Neural progenitor cell (in vitro differentiated cells): Measurements from ENCODE around the gene ZDHHC4. TPM values are rescaled to one million over a fixed set of nuclear protein-coding genes. Genes with fewer than 3 reads are reported as not detected.
A peak's percentile ranks its signal among the peaks of the same experiment; 100 is the strongest.

ENCODE experiments used
- DNase-seq: peaks from one replicate; pipeline ENCODE4 v3.0.0-alpha.2; 2016; ENCODE audit warnings: low spot score
- H2AFZ ChIP-seq: fragments of 200-600 bp; sonication (generic); replicated peaks from 2 replicates; pipeline ENCODE4 v1.6.1; 2016; ENCODE audit warnings: antibody characterized with exemption
- H3F3A ChIP-seq: fragments of 200-600 bp; sonication (generic); 2 replicates; pipeline ENCODE4 v1.6.1; 2016; ENCODE audit warnings: antibody characterized with exemption, low read depth
- H3K27ac ChIP-seq: fragments of 200-600 bp; sonication (generic); 2 replicates; pipeline ENCODE4 v1.5.1; 2016; ENCODE audit warnings: mild to moderate bottlenecking
- H3K27me3 ChIP-seq: fragments of 200-600 bp; sonication (generic); 2 replicates; pipeline ENCODE4 v1.6.1; 2016; ENCODE audit warnings: mild to moderate bottlenecking, moderate library complexity
- H3K36me3 ChIP-seq: fragments of 200-600 bp; sonication (generic); 2 replicates; pipeline ENCODE4 v1.5.1; 2016
- H3K4me1 ChIP-seq: fragments of 200-600 bp; sonication (generic); 2 replicates; pipeline ENCODE4 v1.6.1; 2016; ENCODE audit warnings: mixed run types
- H3K4me2 ChIP-seq: fragments of 200-600 bp; sonication (generic); 2 replicates; pipeline ENCODE4 v1.6.1; 2016
- H3K4me3 ChIP-seq: fragments of 200-600 bp; sonication (generic); 2 replicates; pipeline ENCODE4 v1.5.1; 2016
- H3K79me2 ChIP-seq: fragments of 200-600 bp; sonication (generic); 2 replicates; pipeline ENCODE4 v1.6.1; 2016; ENCODE audit warnings: low read depth
- H3K9ac ChIP-seq: fragments of 200-600 bp; sonication (generic); 2 replicates; pipeline ENCODE4 v1.6.1; 2016
- H3K9me3 ChIP-seq: fragments of 200-600 bp; sonication (generic); 2 replicates; pipeline ENCODE4 v1.5.1; 2016; ENCODE audit warnings: low read depth
- H4K20me1 ChIP-seq: fragments of 200-600 bp; sonication (generic); 2 replicates; pipeline ENCODE4 v1.6.1; 2016; ENCODE audit warnings: low read depth
- H3K27ac Mint-ChIP-seq: 3 replicates; pipeline ENCODE4 v1.8.0; 2021; ENCODE audit warnings: mixed read lengths
- H3K27me3 Mint-ChIP-seq: 2 replicates; pipeline ENCODE4 v1.8.0; 2022; ENCODE audit warnings: low read depth, mild to moderate bottlenecking, inconsistent platforms, moderate library complexity, mixed read lengths; ENCODE audit not compliant: insufficient read depth
- H3K36me3 Mint-ChIP-seq: 3 replicates; pipeline ENCODE4 v1.8.0; 2021; ENCODE audit warnings: mixed read lengths
- H3K4me1 Mint-ChIP-seq: 3 replicates; pipeline ENCODE4 v1.8.0; 2021; ENCODE audit warnings: mixed read lengths
- H3K4me3 Mint-ChIP-seq: 3 replicates; pipeline ENCODE4 v1.8.0; 2021; ENCODE audit warnings: mild to moderate bottlenecking, moderate library complexity, mixed read lengths
- H3K9me3 Mint-ChIP-seq: 3 replicates; pipeline ENCODE4 v1.8.0; 2020; ENCODE audit warnings: mixed read lengths
- CTCF ChIP-seq: fragments of 200-600 bp; sonication (generic); IDR thresholded peaks from 2 replicates; pipeline ENCODE4 v1.5.1; 2017; ENCODE audit warnings: antibody characterized with exemption, mild to moderate bottlenecking
- EZH2 ChIP-seq: fragments of 200-600 bp; sonication (generic); IDR thresholded peaks from 2 replicates; pipeline ENCODE4 v1.6.1; 2017; ENCODE audit warnings: antibody characterized with exemption, mild to moderate bottlenecking, moderate library complexity
- EZH2phosphoT487 ChIP-seq: fragments of 200-600 bp; sonication (generic); IDR thresholded peaks from 2 replicates; pipeline ENCODE4 v1.6.1; 2017; ENCODE audit warnings: antibody characterized with exemption
- total RNA-seq: library from RNA; depleted of rRNA; stranded (reverse); fragments of >200 nt; gene quantifications from 2 replicates; pipeline ENCODE4 v1.2.3, GENCODE V29; 2015; ENCODE audit warnings: low replicate concordance

The ZDHHC4 gene
- total RNA-seq, 1 donor from 2014 or later, result 102 TPM

GRCh38 chr7:6545398-6546126 lies 31.7 kb upstream of the ZDHHC4 start:
- no peak overlapping the region for H3K27ac ChIP-seq
- no peaks in the 10 kb centered on the region for H3K36me3 Mint-ChIP-seq
- H3K4me1 Mint-ChIP-seq, result no peaks in the 10 kb centered on the region
- H3K36me3 ChIP-seq, result no peaks in the 10 kb centered on the region
- H2AFZ ChIP-seq, result no peak overlapping the region
- TF ChIP-seq EZH2phosphoT487, result no peak
- no peak for TF ChIP-seq EZH2
- TF ChIP-seq CTCF, result no peak
- DNase-seq, result no peak
- no peak overlapping the region for H3K27ac Mint-ChIP-seq
- H3K27me3 ChIP-seq, result no peaks in the 10 kb centered on the region
- no peaks in the 10 kb centered on the region for H3K9me3 ChIP-seq
- peaks cover 6% of the 10 kb centered on the region for H3K27me3 Mint-ChIP-seq
- no peaks in the 10 kb centered on the region for H3K4me1 ChIP-seq
- no peak overlapping the region for H3K4me3 Mint-ChIP-seq
- H3K4me3 ChIP-seq, result no peak overlapping the region
- H3K79me2 ChIP-seq, result no peaks in the 10 kb centered on the region
- no peaks in the 10 kb centered on the region for H4K20me1 ChIP-seq
- no peak overlapping the region for H3K4me2 ChIP-seq
- H3F3A ChIP-seq, result no peaks in the 10 kb centered on the region
- no peaks in the 10 kb centered on the region for H3K9me3 Mint-ChIP-seq
- H3K9ac ChIP-seq, result no peak overlapping the region

- Histone ChIP-seq H3K27ac (no peak overlapping the region), H2AFZ (peak overlapping the region; percentile 57), H4K20me1 (no peaks in the 10 kb centered on the region), H3K4me1 (no peaks in the 10 kb centered on the region), H3K36me3 (no peaks in the 10 kb centered on the region), H3K79me2 (no peaks in the 10 kb centered on the region), H3F3A (no peaks in the 10 kb centered on the region), H3K27me3 (no peaks in the 10 kb centered on the region), H3K4me3 (no peak overlapping the region), H3K9me3 (no peaks in the 10 kb centered on the region), H3K4me2 (no peak overlapping the region), H3K9ac (no peak overlapping the region)
- no peak for DNase-seq
- Mint-ChIP-seq H3K4me1 (no peaks in the 10 kb centered on the region), H3K36me3 (no peaks in the 10 kb centered on the region), H3K9me3 (no peaks in the 10 kb centered on the region), H3K4me3 (no peak overlapping the region), H3K27me3 (peaks cover under 1% of the 10 kb centered on the region), H3K27ac (no peak overlapping the region)
- TF ChIP-seq EZH2phosphoT487 (no peak), EZH2 (no peak), CTCF (no peak)
These were observed 30.6 kb upstream of the ZDHHC4 start for GRCh38 chr7:6546498-6547251.

GRCh38 chr7:6547400-6547799 lies 29.9 kb upstream of the ZDHHC4 start:
- Histone ChIP-seq H3K4me1 (no peaks in the 10 kb centered on the region), H3K27me3 (no peaks in the 10 kb centered on the region), H3K36me3 (no peaks in the 10 kb centered on the region), H2AFZ (no peak overlapping the region), H4K20me1 (no peaks in the 10 kb centered on the region), H3K9me3 (no peaks in the 10 kb centered on the region), H3K9ac (no peak overlapping the region), H3K79me2 (no peaks in the 10 kb centered on the region), H3K27ac (no peak overlapping the region), H3F3A (no peaks in the 10 kb centered on the region), H3K4me3 (no peak overlapping the region), H3K4me2 (no peak overlapping the region)
- Mint-ChIP-seq H3K4me1 (no peaks in the 10 kb centered on the region), H3K36me3 (no peaks in the 10 kb centered on the region), H3K4me3 (no peak overlapping the region), H3K27ac (no peak overlapping the region), H3K27me3 (no peaks in the 10 kb centered on the region), H3K9me3 (no peaks in the 10 kb centered on the region)
- DNase-seq, result no peak
- TF ChIP-seq EZH2 (no peak), CTCF (no peak), EZH2phosphoT487 (no peak)
